ENCODE data around the gene DUSP7. TPM values are rescaled to one million over a fixed set of nuclear protein-coding genes. Genes with fewer than 3 reads are reported as not detected.
A peak's percentile ranks its signal among the peaks of the same experiment; 100 is the strongest.
"Not testable (repeated sequence)": the region's sequence is repeated elsewhere in the genome, so short reads cannot be mapped to it uniquely, and the experiment has no call there.

Gene DUSP7
- total RNA-seq, 1 experiment from 2014 or later = 9.9 TPM

DNA sequence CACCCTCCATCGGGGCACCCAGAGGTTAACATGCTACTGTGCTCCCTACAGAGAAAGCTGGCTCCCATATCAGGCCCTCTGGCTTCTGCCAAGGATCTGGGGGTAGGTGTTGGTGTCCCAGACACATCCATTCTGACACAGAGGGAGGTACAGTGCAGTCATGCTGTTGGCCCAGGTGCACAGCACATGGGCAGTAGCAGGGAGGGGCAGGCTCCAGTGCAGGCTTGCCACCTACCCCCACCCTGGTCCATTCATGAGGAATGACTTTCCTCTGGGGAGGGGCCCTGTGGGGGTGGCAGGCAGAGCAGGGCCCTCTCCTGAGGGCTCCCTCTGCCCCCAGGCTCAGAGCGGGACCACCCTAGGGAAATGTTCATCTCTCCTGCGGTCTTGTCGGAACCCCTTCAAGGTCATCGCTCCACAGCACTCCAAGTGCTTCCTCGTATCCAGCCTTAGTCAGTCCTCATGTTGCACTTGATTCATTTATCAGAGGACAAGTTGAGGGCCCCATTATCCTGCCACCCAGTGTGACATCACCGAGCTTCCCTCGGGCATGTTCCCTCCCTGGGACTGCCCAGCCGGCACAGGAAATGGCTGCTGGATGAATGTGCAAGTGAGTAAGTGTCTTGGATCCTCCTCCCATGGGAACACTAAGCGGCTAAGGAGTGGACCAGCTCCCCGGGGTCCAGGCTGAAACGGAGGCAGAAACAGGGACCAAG lies 10.0 kb downstream of the DUSP7 start:
- H3K4me1 ChIP-seq = no peaks in the 10 kb centered on the region
- no peak overlapping the region for H3K4me3 ChIP-seq (ENCODE audit: low read depth, low read length)
- BruUV-seq (replicated peaks) = no TSS peak
- H3K27me3 ChIP-seq (replicated peaks; ENCODE audit: control insufficient read depth, insufficient read depth, low read length) = no peaks in the 10 kb centered on the region
- no peaks in the 10 kb centered on the region for H3K27me3 Mint-ChIP-seq (ENCODE audit: insufficient read depth, unreplicated experiment)
- no peak overlapping the region for H3K4me3 Mint-ChIP-seq (ENCODE audit: unreplicated experiment)
- no peaks in the 10 kb centered on the region for H3K36me3 Mint-ChIP-seq (ENCODE audit: insufficient read depth, unreplicated experiment)
- intact Hi-C loops (cut with micrococcal nuclease; ENCODE audit: unreplicated experiment) = no loop called here
- DNase-seq = no peak
- ChIA-PET CTCF (interaction anchor here (0.6 kb wide), 1 partner anchor 113 kb away, joined by 5 read pairs; no protein-coding TSS in a partner anchor), POLR2A (no interaction called here)
- H3K9me3 Mint-ChIP-seq (ENCODE audit: unreplicated experiment) = no peaks in the 10 kb centered on the region
- H3K4me1 Mint-ChIP-seq (ENCODE audit: low read depth, unreplicated experiment) = no peaks in the 10 kb centered on the region
- H3K36me3 ChIP-seq (ENCODE audit: control insufficient read depth, insufficient read depth, low read length) = no peaks in the 10 kb centered on the region
- no peaks in the 10 kb centered on the region for H3K9me3 ChIP-seq
- no peak overlapping the region for H3K27ac Mint-ChIP-seq (ENCODE audit: unreplicated experiment)
- TF ChIP-seq, protein P1, sequence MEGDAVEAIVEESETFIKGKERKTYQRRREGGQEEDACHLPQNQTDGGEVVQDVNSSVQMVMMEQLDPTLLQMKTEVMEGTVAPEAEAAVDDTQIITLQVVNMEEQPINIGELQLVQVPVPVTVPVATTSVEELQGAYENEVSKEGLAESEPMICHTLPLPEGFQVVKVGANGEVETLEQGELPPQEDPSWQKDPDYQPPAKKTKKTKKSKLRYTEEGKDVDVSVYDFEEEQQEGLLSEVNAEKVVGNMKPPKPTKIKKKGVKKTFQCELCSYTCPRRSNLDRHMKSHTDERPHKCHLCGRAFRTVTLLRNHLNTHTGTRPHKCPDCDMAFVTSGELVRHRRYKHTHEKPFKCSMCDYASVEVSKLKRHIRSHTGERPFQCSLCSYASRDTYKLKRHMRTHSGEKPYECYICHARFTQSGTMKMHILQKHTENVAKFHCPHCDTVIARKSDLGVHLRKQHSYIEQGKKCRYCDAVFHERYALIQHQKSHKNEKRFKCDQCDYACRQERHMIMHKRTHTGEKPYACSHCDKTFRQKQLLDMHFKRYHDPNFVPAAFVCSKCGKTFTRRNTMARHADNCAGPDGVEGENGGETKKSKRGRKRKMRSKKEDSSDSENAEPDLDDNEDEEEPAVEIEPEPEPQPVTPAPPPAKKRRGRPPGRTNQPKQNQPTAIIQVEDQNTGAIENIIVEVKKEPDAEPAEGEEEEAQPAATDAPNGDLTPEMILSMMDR (IDR thresholded peaks at IDR 0.05; ENCODE audit: insufficient read depth in 1 of 2, low read depth in 1 of 2, low read length in 1 of 2, severe bottlenecking in 1 of 2, unreplicated experiment in 1 of 2) = no peak

DNA sequence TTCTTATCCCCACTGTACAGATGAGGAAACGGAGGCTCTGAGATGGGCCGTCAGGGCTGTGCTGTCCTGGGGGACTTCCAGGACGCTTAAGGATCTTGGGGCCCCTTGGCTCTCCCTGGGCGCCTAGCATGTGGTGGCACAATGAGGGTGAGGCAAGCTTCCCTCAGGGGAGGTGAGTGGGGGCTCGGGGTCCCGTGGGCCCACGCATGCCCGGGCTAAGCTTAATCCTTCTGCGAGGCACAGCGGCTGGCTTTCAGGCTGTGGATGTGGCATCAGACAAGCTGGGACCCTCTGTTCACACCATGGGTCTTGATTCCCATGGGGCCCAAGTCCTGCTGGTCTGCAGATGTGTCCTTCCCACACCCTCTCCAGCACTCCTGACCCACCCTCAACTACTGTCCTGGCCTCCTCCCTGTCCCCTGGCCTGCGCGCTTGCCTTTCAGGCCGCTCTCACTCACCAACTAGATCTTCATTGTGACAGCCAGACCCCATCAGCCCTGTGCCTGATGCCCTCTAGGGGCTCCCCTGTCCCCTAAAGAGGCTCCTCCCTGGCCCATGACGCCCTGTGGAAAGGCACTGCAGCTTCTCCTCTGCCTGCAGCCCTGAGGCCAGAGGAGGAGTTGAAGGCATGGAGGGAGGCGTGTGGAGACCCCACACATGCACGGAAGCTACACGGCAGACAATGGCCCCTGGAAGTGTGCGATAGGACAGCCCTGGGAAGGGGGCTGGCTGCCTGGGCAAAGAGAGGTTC lies 11.3 kb downstream of the DUSP7 start:
- Histone ChIP-seq H3K27me3 (replicated peaks; ENCODE audit: control insufficient read depth, insufficient read depth, low read length) (no peaks in the 10 kb centered on the region), H3K4me3 (ENCODE audit: low read depth, low read length) (no peak overlapping the region), H3K36me3 (ENCODE audit: control insufficient read depth, insufficient read depth, low read length) (no peaks in the 10 kb centered on the region), H3K4me1 (no peaks in the 10 kb centered on the region), H3K9me3 (no peaks in the 10 kb centered on the region)
- BruUV-seq (replicated peaks) = no TSS peak
- no peaks in the 10 kb centered on the region for H3K9me3 Mint-ChIP-seq (ENCODE audit: unreplicated experiment)
- ChIA-PET CTCF (no interaction called here), POLR2A (no interaction called here)
- no peaks in the 10 kb centered on the region for H3K27me3 Mint-ChIP-seq (ENCODE audit: insufficient read depth, unreplicated experiment)
- no peak overlapping the region for H3K4me3 Mint-ChIP-seq (ENCODE audit: unreplicated experiment)
- TF ChIP-seq, protein P1 (IDR thresholded peaks at IDR 0.05; ENCODE audit: insufficient read depth in 1 of 2, low read depth in 1 of 2, low read length in 1 of 2, severe bottlenecking in 1 of 2, unreplicated experiment in 1 of 2) = peak in 1 of 2 experiments; percentile 8
- no peak overlapping the region for H3K27ac Mint-ChIP-seq (ENCODE audit: unreplicated experiment)
- no peaks in the 10 kb centered on the region for H3K4me1 Mint-ChIP-seq (ENCODE audit: low read depth, unreplicated experiment)
- intact Hi-C loops (cut with micrococcal nuclease; ENCODE audit: unreplicated experiment) = no loop called here
- no peaks in the 10 kb centered on the region for H3K36me3 Mint-ChIP-seq (ENCODE audit: insufficient read depth, unreplicated experiment)
- DNase-seq = no peak

DNA sequence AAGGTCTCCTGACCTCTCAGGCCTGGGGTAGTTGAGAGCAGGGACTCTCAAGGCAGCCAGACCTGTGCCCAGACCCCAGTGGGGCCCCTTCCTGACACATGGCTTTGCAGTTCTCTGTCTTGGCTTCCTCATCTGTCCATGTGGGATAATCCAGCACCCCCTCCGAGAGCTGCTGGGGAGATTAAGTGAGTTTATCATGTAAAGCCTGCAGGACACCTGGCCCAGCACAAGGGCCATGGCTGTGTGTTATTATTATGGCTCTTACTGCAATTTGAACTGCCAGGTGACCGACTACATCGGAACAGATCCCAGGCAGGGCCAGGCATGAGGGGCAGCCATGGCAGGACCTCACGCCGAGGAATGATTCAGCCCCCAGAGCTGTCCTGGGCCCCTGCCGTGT lies 12.6 kb downstream of the DUSP7 start:
- H3K27me3 ChIP-seq (replicated peaks; ENCODE audit: control insufficient read depth, insufficient read depth, low read length) = no peaks in the 10 kb centered on the region
- H3K4me3 ChIP-seq (ENCODE audit: low read depth, low read length) = no peak overlapping the region
- H3K27me3 Mint-ChIP-seq (ENCODE audit: insufficient read depth, unreplicated experiment) = no peaks in the 10 kb centered on the region
- no TSS peak for BruUV-seq (replicated peaks)
- TF ChIP-seq, protein P1 (IDR thresholded peaks at IDR 0.05; ENCODE audit: insufficient read depth in 1 of 2, low read depth in 1 of 2, low read length in 1 of 2, severe bottlenecking in 1 of 2, unreplicated experiment in 1 of 2) = no peak
- H3K4me1 ChIP-seq = no peaks in the 10 kb centered on the region
- no peaks in the 10 kb centered on the region for H3K4me1 Mint-ChIP-seq (ENCODE audit: low read depth, unreplicated experiment)
- H3K36me3 ChIP-seq (ENCODE audit: control insufficient read depth, insufficient read depth, low read length) = no peaks in the 10 kb centered on the region
- H3K27ac Mint-ChIP-seq (ENCODE audit: unreplicated experiment) = no peak overlapping the region
- DNase-seq = no peak
- ChIA-PET CTCF (no interaction called here), POLR2A (no interaction called here)
- H3K36me3 Mint-ChIP-seq (ENCODE audit: insufficient read depth, unreplicated experiment) = no peaks in the 10 kb centered on the region
- intact Hi-C loops (cut with micrococcal nuclease; ENCODE audit: unreplicated experiment) = no loop called here
- no peak overlapping the region for H3K4me3 Mint-ChIP-seq (ENCODE audit: unreplicated experiment)
- no peaks in the 10 kb centered on the region for H3K9me3 Mint-ChIP-seq (ENCODE audit: unreplicated experiment)
- H3K9me3 ChIP-seq = no peaks in the 10 kb centered on the region

DNA sequence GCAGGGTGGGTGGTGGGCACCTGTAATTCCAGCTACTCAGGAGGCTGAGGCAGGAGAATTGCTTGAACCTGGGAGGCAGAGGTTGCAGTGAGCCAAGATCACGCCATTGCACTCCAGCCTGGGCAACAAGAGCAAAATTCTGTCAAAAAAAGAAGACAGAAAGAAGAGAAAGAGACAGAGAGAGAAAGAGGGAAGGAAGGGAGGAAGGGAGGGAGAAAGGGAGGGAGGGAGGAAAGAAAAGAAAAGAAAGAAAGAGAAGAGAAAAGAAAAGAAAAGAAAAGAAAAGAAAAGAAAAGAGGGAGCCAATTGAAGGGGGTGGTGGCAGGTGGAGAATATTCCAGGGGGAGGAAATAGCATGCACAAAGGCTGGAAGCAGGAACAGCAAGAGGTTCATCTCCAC lies 13.3 kb downstream of the DUSP7 start:
- CTCF ChIA-PET; H3K27ac Mint-ChIP-seq (ENCODE audit: unreplicated experiment): not testable (repeated sequence)

More for the DNA sequence above, 13.3 kb downstream of the DUSP7 start:
- H3K9me3 ChIP-seq; H3K27me3 Mint-ChIP-seq (ENCODE audit: insufficient read depth, unreplicated experiment); H3K36me3 Mint-ChIP-seq (ENCODE audit: insufficient read depth, unreplicated experiment); H3K4me1 Mint-ChIP-seq (ENCODE audit: low read depth, unreplicated experiment); H3K27me3 ChIP-seq (replicated peaks; ENCODE audit: control insufficient read depth, insufficient read depth, low read length); H3K9me3 Mint-ChIP-seq (ENCODE audit: unreplicated experiment); BruUV-seq (replicated peaks); H3K4me1 ChIP-seq; POLR2A ChIA-PET; DNase-seq; H3K36me3 ChIP-seq (ENCODE audit: control insufficient read depth, insufficient read depth, low read length); H3K4me3 Mint-ChIP-seq (ENCODE audit: unreplicated experiment); intact Hi-C loops (cut with micrococcal nuclease; ENCODE audit: unreplicated experiment); H3K4me3 ChIP-seq (ENCODE audit: low read depth, low read length): not testable (repeated sequence)
